HG02852 (cell line): Measurements from ENCODE around the gene SUV39H1.
"Not testable (repeated sequence)": the region's sequence is repeated elsewhere in the genome, so short reads cannot be mapped to it uniquely, and the experiment has no call there.

Experiments used
- ATAC-seq: cut with Tn5 transposase; IDR thresholded peaks from one replicate; pipeline ENCODE4 v1.9.1; 2021; ENCODE audit warnings: mild to moderate bottlenecking, moderate library complexity; ENCODE audit not compliant: unreplicated experiment

Gene SUV39H1

GRCh38 chrX:48696301-48696908, at the start of gene SUV39H1:
Gene SUV39H1 (plus strand): TSS chrX:48696734. CDS start chrX:48696785, 51 bp downstream.
- peak; percentile 87 for ATAC-seq

GRCh38 chrX:48648336-48648751, 48.2 kb upstream of the SUV39H1 start:
- no peak for ATAC-seq

- no peak for ATAC-seq
Measured at GRCh38 chrX:48649102-48649501, 47.4 kb upstream of the SUV39H1 start.

DNA sequence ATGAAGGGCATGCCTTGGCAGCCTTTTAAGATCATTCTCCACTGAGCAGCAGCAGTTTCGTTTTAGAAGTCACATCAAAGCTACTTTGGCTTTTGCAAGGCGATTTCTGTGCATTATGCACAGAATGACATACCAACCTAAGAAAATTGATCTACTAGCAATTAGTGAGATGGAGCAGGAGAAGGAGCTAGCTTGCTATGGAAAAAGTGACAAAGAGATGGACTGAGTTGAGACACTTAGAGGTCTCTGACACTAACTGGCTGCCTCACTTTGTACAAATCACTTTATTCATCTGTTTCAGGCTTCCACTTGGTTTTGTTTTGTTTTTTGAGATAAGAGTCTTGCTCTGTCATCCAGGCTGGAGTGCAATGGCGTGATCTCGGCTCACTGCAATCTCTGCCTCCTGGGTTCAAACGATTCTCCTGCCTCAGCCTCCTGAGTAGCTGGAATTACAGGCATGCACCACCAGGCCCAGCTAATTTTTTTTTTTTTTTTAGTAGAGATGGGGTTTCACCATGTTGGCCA, 44.4 kb upstream of the SUV39H1 start:
- not testable (repeated sequence) for ATAC-seq

GRCh38 chrX:48654746-48655145, 41.8 kb upstream of the SUV39H1 start:
- not testable (repeated sequence) for ATAC-seq

GRCh38 chrX:48659686-48660085, 36.8 kb upstream of the SUV39H1 start:
- ATAC-seq = not testable (repeated sequence)

DNA sequence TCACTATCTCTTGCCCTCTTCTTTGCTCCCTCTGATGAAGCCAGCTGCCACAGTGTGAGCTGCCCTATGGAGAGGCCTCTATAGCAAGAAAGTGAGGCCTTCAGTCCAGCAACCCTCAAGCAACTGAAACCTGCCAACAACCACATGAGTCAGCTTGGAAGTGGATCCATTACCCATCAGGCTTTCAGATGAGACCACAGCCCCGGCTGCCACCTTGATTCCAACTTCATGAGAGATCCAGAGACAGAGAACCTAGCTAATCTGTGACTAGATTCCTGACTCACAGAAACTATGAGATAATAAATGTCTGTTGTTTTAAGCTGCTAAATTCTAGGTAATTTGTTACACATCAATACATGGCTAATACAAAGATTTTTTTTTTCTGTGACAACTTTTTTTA, 33.3 kb upstream of the SUV39H1 start:
- no peak for ATAC-seq

GRCh38 chrX:48664156-48664555, 32.4 kb upstream of the SUV39H1 start:
- ATAC-seq = no peak

- ATAC-seq = no peak
Measured at GRCh38 chrX:48665991-48666390, 30.5 kb upstream of the SUV39H1 start.

- no peak for ATAC-seq
Measured at GRCh38 chrX:48666649-48667048, 29.9 kb upstream of the SUV39H1 start.

DNA sequence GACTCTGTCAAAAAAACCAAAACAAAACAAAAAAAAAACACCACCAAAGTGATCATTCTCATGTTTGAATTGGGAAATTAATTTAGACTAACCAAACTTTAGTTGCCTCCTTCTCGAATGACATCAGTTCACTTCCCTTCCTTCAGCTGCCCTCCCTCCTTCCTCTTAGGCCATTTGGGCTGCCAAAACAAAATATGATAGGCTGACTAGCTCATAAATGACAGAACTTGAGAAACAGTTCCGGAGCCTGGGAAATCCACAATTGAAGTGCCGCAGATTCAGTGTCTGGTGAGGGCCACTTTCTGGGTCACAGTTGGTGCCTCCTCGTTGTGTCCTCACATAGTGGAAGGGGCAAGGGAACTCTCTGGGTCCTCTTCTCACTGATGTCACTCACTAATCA, 29.0 kb upstream of the SUV39H1 start:
- no peak for ATAC-seq

DNA sequence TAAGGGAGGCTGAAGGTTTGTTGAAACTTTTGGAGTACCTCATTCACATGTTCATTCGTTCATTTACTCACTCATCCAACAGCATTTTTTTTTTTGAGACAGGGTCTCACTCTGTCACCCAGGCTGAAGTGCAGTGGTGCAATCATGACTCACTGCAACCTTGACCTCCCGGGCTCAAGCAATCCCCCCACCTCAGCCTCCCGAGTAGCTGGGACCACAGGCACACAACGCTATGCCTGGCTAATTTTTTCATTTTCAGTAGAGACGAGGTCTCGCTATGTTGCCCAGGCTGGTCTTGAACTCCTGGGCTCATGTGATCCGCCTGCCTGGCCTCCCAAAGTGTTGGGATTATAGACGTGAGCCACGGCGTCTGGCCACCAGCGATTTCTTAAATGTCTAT, 28.3 kb upstream of the SUV39H1 start:
- not testable (repeated sequence) for ATAC-seq

- ATAC-seq = peak; percentile 90
Measured at GRCh38 chrX:48676106-48676892, 20.2 kb upstream of the SUV39H1 start.

DNA sequence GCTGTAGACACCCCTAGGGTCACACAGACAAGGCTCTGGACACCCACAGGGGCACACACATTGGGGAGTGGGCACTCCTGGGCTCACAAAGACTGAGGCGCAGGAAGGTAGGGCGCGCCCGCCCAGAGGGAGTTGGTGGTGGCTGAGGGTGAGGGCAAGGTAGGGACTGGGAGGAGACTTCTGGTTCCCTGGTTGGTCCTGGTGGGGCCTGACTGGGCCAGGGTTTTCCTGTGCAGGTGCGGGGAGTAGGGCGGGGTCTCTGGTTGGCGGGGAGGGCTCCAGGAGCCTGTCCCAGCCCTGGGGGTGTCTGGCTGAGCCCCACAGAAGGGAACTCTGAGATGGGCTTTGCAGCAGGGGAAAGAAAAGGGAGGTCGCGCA, 19.7 kb upstream of the SUV39H1 start:
- peak; percentile 6 for ATAC-seq

GRCh38 chrX:48677516-48677915, 19.0 kb upstream of the SUV39H1 start:
- no peak for ATAC-seq

DNA sequence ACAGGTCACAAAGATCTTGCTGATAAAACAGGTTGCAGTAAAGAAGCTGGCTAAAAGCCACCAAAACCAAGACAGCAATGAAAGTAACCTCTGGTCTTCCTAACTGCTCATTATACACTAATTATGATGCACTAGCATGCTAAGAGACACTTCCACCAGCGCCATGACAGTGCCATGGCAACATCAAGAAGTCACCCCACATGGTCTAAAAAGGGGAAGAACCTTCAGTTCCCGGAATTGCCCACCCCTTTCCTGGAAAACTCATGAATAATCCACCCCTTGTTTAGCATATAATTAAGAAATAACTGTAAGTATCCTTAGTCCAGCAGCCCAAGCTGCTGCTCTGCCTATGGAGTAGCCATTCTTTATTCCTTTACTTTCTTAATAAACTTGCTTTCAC, 16.1 kb upstream of the SUV39H1 start:
- ATAC-seq = not testable (repeated sequence)

DNA sequence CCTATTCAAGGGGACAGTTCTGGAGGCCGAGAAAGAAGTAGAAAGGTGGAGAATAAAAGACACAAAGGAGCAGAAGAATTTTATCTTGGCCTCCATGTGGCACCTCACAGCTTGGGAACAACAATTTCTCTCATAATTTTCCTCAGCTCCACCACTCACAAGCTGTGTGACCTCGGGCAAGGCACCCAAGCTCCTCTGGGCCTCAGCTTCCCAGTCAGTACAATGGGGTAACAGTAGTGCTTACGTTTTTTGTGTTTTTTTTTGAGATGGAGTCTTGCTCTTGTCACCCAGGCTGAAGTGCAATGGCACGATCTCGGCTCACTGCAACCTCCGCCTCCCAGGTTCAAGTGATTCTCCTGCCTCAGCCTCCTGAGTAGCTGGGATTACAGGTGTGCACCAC, 15.6 kb upstream of the SUV39H1 start:
- ATAC-seq = not testable (repeated sequence)

DNA sequence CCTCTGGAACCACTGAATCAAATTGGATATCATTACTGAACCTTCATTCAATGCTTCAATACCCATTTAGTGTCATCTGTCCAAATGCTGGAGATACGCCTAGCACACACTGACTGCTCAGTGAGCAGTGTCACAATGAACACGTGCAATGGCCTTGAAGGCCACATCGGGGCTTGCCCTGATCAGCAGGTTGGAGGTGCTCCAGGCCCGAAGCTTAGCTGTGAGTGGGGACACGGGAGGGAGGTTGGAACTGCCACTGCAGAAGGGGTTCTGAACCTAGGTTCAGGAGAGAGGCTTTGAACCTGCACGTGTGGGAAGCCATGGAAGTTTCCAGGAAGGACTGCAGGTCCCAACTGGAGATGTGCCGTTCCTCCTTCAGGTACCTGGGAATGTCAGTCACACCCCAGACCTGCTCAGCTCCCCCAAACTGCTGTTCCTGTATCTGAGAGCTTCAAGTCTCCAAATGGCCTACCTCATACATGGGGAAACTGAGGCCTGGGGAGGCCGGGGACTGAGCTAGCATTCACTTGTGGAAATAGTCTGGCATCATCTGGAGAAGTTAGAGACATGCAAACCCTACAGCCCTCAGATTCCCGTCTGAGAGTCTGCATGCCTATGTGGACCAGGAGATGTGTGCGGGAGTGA, 14.9 kb upstream of the SUV39H1 start:
- no peak for ATAC-seq

DNA sequence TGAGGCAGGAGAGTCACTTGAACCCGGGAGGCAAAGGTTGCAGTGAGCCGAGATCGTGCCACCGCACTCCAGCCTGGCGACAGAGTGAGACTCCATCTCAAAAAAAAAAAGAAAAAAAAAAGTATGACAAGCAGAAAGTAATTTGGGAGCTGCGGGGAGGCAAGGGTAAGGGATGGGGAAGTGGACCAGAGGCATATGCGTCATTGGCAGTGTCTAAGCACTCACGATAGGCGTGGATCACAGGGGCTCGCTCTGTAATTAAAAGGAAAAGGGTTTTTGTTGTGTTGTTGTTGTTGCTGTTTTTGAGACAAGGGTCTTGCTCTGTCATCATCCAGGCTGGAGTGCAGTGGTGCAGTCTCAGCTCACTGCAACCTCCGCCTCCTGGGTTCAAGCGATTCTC, 13.7 kb upstream of the SUV39H1 start:
- not testable (repeated sequence) for ATAC-seq

DNA sequence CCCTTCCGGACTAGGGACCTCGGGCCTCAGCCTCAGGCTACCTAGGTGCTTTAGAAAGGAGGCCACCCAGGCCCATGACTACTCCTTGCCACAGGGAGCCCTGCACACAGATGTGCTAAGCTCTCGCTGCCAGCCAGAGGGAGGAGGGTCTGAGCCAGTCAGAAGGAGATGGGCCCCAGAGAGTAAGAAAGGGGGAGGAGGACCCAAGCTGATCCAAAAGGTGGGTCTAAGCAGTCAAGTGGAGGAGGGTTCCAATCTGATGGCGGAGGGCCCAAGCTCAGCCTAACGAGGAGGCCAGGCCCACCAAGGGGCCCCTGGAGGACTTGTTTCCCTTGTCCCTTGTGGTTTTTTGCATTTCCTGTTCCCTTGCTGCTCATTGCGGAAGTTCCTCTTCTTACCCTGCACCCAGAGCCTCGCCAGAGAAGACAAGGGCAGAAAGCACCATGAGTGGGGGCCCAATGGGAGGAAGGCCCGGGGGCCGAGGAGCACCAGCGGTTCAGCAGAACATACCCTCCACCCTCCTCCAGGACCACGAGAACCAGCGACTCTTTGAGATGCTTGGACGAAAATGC, 13.0 kb upstream of the SUV39H1 start, which contains the start of gene WAS:
WAS (plus strand) TSS at position 389 of the 572 bp plus-strand sequence; CDS start at position 444, 55 bp downstream.
- peak; percentile 83 for ATAC-seq

DNA sequence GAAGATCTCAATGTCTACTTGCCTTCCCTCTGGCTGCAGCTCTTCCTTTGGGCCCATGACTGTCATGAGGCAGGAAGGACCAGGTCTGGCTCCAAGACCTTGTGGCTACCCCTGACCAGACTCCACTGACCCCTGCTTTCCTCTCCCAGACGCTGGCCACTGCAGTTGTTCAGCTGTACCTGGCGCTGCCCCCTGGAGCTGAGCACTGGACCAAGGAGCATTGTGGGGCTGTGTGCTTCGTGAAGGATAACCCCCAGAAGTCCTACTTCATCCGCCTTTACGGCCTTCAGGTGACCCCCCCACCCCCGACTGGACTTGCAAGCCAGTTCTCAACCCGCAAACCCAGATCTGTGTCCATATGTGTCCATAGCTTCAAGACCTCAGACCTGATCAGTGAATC, 12.4 kb upstream of the SUV39H1 start:
- ATAC-seq = no peak
